ENCODE results near the gene ARL5A. TPM values are rescaled to one million over a fixed set of nuclear protein-coding genes. Genes with fewer than 3 reads are reported as not detected.

The ARL5A gene
- total RNA-seq, 1 experiment from 2014 or later, result 55.0 TPM

DNA sequence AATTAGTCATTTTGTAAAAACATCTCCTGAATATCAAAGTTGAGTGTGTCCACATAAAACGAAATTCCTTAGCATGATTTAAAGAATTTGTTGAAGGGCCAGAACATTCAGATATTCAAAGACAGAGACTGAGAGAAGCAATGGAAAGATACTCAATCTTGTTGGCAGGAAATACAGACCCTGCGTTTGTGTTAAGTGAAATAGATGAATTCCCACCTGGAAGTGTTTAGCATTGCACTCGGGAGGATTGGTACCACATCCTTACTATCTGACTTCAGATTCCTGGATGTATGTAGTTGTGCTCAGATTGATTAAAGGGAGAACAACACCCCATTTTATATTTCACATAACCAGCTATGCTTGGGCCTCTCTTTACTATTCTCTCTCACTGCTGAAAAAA, 9.7 kb upstream of the ARL5A start:
- ChIA-PET POLR2A (ENCODE audit: low non-redundant PET) (no interaction called here), CTCF (no interaction called here)
- Histone ChIP-seq H3K36me3 (ENCODE audit: insufficient read depth, low read length, poor library complexity, severe bottlenecking) (no peaks in the 10 kb centered on the region), H3K27ac (ENCODE audit: low read depth, low read length, poor library complexity, severe bottlenecking) (no peak overlapping the region), H3K4me1 (ENCODE audit: insufficient read depth, low read length, poor library complexity, severe bottlenecking) (no peaks in the 10 kb centered on the region), H3K4me3 (ENCODE audit: low read depth, low read length, poor library complexity, severe bottlenecking) (no peak overlapping the region), H3K9me3 (ENCODE audit: low read depth, low read length, poor library complexity, severe bottlenecking) (no peaks in the 10 kb centered on the region), H3K27me3 (replicated peaks; ENCODE audit: insufficient read depth, low read depth, low read length, poor library complexity) (peaks cover 60% of the 10 kb centered on the region)
- intact Hi-C loops (cut with micrococcal nuclease; ENCODE audit: unreplicated experiment), result no loop called here
- BruUV-seq (replicated peaks), result no TSS peak
- DNase-seq (ENCODE audit: low spot score), result no peak
- TF ChIP-seq EZH2 (IDR thresholded peaks at IDR 0.05; ENCODE audit: borderline replicate concordance, low read depth, low read length, poor library complexity, severe bottlenecking), result no peak
- TF ChIP-seq, protein P1, sequence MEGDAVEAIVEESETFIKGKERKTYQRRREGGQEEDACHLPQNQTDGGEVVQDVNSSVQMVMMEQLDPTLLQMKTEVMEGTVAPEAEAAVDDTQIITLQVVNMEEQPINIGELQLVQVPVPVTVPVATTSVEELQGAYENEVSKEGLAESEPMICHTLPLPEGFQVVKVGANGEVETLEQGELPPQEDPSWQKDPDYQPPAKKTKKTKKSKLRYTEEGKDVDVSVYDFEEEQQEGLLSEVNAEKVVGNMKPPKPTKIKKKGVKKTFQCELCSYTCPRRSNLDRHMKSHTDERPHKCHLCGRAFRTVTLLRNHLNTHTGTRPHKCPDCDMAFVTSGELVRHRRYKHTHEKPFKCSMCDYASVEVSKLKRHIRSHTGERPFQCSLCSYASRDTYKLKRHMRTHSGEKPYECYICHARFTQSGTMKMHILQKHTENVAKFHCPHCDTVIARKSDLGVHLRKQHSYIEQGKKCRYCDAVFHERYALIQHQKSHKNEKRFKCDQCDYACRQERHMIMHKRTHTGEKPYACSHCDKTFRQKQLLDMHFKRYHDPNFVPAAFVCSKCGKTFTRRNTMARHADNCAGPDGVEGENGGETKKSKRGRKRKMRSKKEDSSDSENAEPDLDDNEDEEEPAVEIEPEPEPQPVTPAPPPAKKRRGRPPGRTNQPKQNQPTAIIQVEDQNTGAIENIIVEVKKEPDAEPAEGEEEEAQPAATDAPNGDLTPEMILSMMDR (conservative IDR thresholded peaks at IDR 0.05; ENCODE audit: low read depth, low read length), result no peak

DNA sequence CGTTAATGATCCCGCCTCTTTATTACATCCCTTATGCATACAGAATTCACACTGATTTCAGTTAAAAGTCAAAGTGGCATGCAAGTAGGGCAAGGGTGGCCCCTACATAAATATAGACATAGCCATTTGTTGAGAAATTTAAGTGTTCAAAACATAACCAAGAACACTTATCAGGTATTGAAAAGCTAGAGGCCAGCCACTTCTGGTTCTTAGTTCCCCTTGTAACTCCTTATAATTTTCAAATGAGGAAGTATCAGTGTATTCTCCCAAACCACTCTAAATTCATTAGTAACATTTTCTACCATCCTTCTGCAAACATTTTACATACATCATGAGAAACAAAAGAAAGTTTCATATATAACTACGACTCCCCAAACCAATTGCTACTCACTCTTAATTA, 5.8 kb upstream of the ARL5A start:
- H3K4me3 ChIP-seq (ENCODE audit: low read depth, low read length, poor library complexity, severe bottlenecking), result no peak overlapping the region
- H3K27me3 ChIP-seq (replicated peaks; ENCODE audit: insufficient read depth, low read depth, low read length, poor library complexity), result peaks cover 55% of the 10 kb centered on the region
- no TSS peak for BruUV-seq (replicated peaks)
- POLR2A ChIA-PET (ENCODE audit: low non-redundant PET), result no interaction called here
- no peak for TF ChIP-seq EZH2 (IDR thresholded peaks at IDR 0.05; ENCODE audit: borderline replicate concordance, low read depth, low read length, poor library complexity, severe bottlenecking)
- TF ChIP-seq, protein P1 (conservative IDR thresholded peaks at IDR 0.05; ENCODE audit: low read depth, low read length), result no peak
- DNase-seq (ENCODE audit: low spot score), result no peak
- intact Hi-C loops (cut with micrococcal nuclease; ENCODE audit: unreplicated experiment), result no loop called here
- H3K27ac ChIP-seq (ENCODE audit: low read depth, low read length, poor library complexity, severe bottlenecking), result no peak overlapping the region
- no peaks in the 10 kb centered on the region for H3K36me3 ChIP-seq (ENCODE audit: insufficient read depth, low read length, poor library complexity, severe bottlenecking)
- H3K4me1 ChIP-seq (ENCODE audit: insufficient read depth, low read length, poor library complexity, severe bottlenecking), result no peaks in the 10 kb centered on the region
- CTCF ChIA-PET, result no interaction called here
- no peaks in the 10 kb centered on the region for H3K9me3 ChIP-seq (ENCODE audit: low read depth, low read length, poor library complexity, severe bottlenecking)

DNA sequence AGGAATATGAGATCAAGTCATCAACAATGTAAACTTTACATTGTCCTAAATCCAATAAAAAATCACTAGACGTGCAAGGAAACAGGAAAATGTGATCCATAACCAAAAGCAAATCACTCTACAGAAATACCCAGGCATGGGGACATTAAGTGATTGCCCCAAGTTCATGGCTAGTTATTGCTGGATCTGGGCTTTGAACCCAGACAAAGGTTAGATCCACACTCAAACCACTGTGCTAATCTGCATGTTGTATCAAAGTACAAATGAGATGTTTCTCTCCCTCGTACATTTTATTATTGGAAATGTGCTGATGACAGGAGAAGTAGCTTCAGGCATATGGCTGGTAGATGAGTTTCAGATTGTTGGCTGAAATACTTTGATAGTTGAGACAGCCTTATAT, 2.7 kb upstream of the ARL5A start:
- H3K27ac ChIP-seq (ENCODE audit: low read depth, low read length, poor library complexity, severe bottlenecking), result no peak overlapping the region
- H3K9me3 ChIP-seq (ENCODE audit: low read depth, low read length, poor library complexity, severe bottlenecking), result no peaks in the 10 kb centered on the region
- H3K4me3 ChIP-seq (ENCODE audit: low read depth, low read length, poor library complexity, severe bottlenecking), result no peak overlapping the region
- DNase-seq (ENCODE audit: low spot score), result no peak
- H3K36me3 ChIP-seq (ENCODE audit: insufficient read depth, low read length, poor library complexity, severe bottlenecking), result no peaks in the 10 kb centered on the region
- CTCF ChIA-PET, result no interaction called here
- intact Hi-C loops (cut with micrococcal nuclease; ENCODE audit: unreplicated experiment), result no loop called here
- POLR2A ChIA-PET (ENCODE audit: low non-redundant PET), result no interaction called here
- H3K27me3 ChIP-seq (replicated peaks; ENCODE audit: insufficient read depth, low read depth, low read length, poor library complexity), result peaks cover 25% of the 10 kb centered on the region
- TF ChIP-seq, protein P1 (conservative IDR thresholded peaks at IDR 0.05; ENCODE audit: low read depth, low read length), result no peak
- no peak for TF ChIP-seq EZH2 (IDR thresholded peaks at IDR 0.05; ENCODE audit: borderline replicate concordance, low read depth, low read length, poor library complexity, severe bottlenecking)
- H3K4me1 ChIP-seq (ENCODE audit: insufficient read depth, low read length, poor library complexity, severe bottlenecking), result peaks cover 11% of the 10 kb centered on the region
- BruUV-seq (replicated peaks), result no TSS peak
